PC-3 (cell line): Measurements from ENCODE around the gene TARBP1. TPM values are rescaled to one million over a fixed set of nuclear protein-coding genes. Genes with fewer than 3 reads are reported as not detected.

Source experiments
- ATAC-seq: fragments of 200-7000 bp; cut with Tn5 transposase; 2 replicates; pipeline ENCODE4 v1.9.1; 2020; ENCODE audit warnings: mild to moderate bottlenecking, moderate library complexity
- BruUV-seq: library from RNA; stranded (reverse); fragments of 400-500 nt; replicated peaks from 2 replicates; lab custom pipeline; 2021; lab: Mats Ljungman, UMichigan
- CTCF ChIA-PET: fragments of 300-600 bp; sonication (Branson Sonifier 250); formaldehyde crosslinking; loops from one replicate; lab custom pipeline; 2022; ENCODE audit warnings: antibody characterized with exemption; lab: Charles Lee
- POLR2A ChIA-PET: fragments of 300-600 bp; sonication (Branson Sonifier 250); formaldehyde crosslinking; loops from one replicate; lab custom pipeline; 2022; ENCODE audit warnings: antibody characterized with exemption; ENCODE audit not compliant: unreplicated experiment; lab: Charles Lee
- DNase-seq: peaks from one replicate; pipeline ENCODE4 v3.0.0-alpha.2; 2015
- H2AFZ ChIP-seq: fragments of 300-600 bp; sonication (generic); 2 replicates; pipeline ENCODE4 v1.6.0; 2016; ENCODE audit warnings: antibody characterized with exemption, low read length
- H3F3A ChIP-seq: fragments of 300-600 bp; sonication (generic); one replicate; pipeline ENCODE4 v1.6.0; 2017; ENCODE audit warnings: antibody characterized with exemption, low read length, control low read depth, mild to moderate bottlenecking; ENCODE audit not compliant: unreplicated experiment
- H3K27ac ChIP-seq: fragments of 300-600 bp; sonication (generic); 2 replicates; pipeline ENCODE4 v1.5.1; 2016; ENCODE audit warnings: mild to moderate bottlenecking, low read length
- H3K27me3 ChIP-seq: fragments of 300-600 bp; sonication (generic); 2 replicates; pipeline ENCODE4 v1.6.1; 2016; ENCODE audit warnings: low read length, mixed read lengths
- H3K36me3 ChIP-seq: fragments of 300-600 bp; sonication (generic); 2 replicates; pipeline ENCODE4 v1.6.1; 2016; ENCODE audit warnings: low read depth, mixed run types, low read length, mixed read lengths
- H3K4me1 ChIP-seq: fragments of 300-600 bp; sonication (generic); 2 replicates; pipeline ENCODE4 v1.5.1; 2016; ENCODE audit warnings: low read length; ENCODE audit not compliant: insufficient read depth
- H3K4me2 ChIP-seq: fragments of 300-600 bp; sonication (generic); 2 replicates; pipeline ENCODE4 v1.6.0; 2016; ENCODE audit warnings: low read length
- H3K4me3 ChIP-seq: fragments of 300-600 bp; sonication (generic); 2 replicates; pipeline ENCODE4 v1.5.1; 2016; ENCODE audit warnings: mild to moderate bottlenecking, low read length, mixed read lengths
- H3K79me2 ChIP-seq: fragments of 300-600 bp; sonication (generic); 2 replicates; pipeline ENCODE4 v1.6.1; 2017; ENCODE audit warnings: low read length, mixed read lengths
- H3K9ac ChIP-seq: fragments of 300-600 bp; sonication (generic); 2 replicates; pipeline ENCODE4 v1.6.0; 2016; ENCODE audit warnings: mild to moderate bottlenecking, low read length
- H3K9me2 ChIP-seq: fragments of 300-600 bp; sonication (generic); replicated peaks from 2 replicates; pipeline ENCODE4 v1.6.1; 2016; ENCODE audit warnings: mixed run types, low read length, mixed read lengths
- H3K9me3 ChIP-seq: fragments of 300-600 bp; sonication (generic); 2 replicates; pipeline ENCODE4 v1.6.1; 2016; ENCODE audit warnings: low read length, mixed read lengths
- H4K20me1 ChIP-seq: fragments of 300-600 bp; sonication (generic); 2 replicates; pipeline ENCODE4 v1.6.1; 2016; ENCODE audit warnings: low read length, mixed read lengths
- CTCF ChIP-seq: fragments of 300-600 bp; sonication (generic); conservative IDR thresholded peaks from 2 replicates; pipeline ENCODE4 v1.5.1; 2017; ENCODE audit warnings: antibody characterized with exemption, low read depth, mild to moderate bottlenecking, low read length
- EZH2 ChIP-seq: fragments of 300-600 bp; sonication (generic); IDR thresholded peaks from one replicate; pipeline ENCODE4 v1.6.1; 2017; ENCODE audit warnings: antibody characterized with exemption, mild to moderate bottlenecking, low read length; ENCODE audit not compliant: unreplicated experiment
- EZH2phosphoT487 ChIP-seq: fragments of 300-600 bp; sonication (generic); IDR thresholded peaks from 2 replicates; pipeline ENCODE4 v1.6.1; 2018; ENCODE audit warnings: mild to moderate bottlenecking, antibody characterized with exemption, low read length, borderline replicate concordance
- intact Hi-C: fragments of 100-400 bp; cut with micrococcal nuclease; formaldehyde crosslinking; loops from 2 replicates; pipeline ENCODE4 v1.9.0; 2023
- total RNA-seq: library from RNA; depleted of rRNA; stranded (reverse); fragments of >200 nt; gene quantifications from 2 replicates; pipeline ENCODE4 v1.2.3, GENCODE V29; 2014

The TARBP1 gene
- total RNA-seq, 1 experiment from 2014 or later: 15.1 TPM

GRCh38 chr1:234498448-234499118, 19.6 kb upstream of the TARBP1 start:
- ChIA-PET POLR2A (interaction anchor here (0.6 to 0.9 kb wide), 2 partner anchors 106 to 589 kb away, joined by 4 to 5 read pairs; no protein-coding TSS in a partner anchor), CTCF (interaction anchor here (0.6 to 1.1 kb wide), 3 partner anchors 101 to 595 kb away, joined by 3 to 7 read pairs (median 4); no protein-coding TSS in a partner anchor)
- Histone ChIP-seq H3K27ac (no peak overlapping the region), H3K9me3 (no peaks in the 10 kb centered on the region), H3K79me2 (no peaks in the 10 kb centered on the region), H4K20me1 (no peaks in the 10 kb centered on the region), H3K4me1 (peaks cover 47% of the 10 kb centered on the region), H3K4me3 (no peak overlapping the region), H3F3A (peaks cover 5% of the 10 kb centered on the region), H3K4me2 (no peak overlapping the region), H3K9ac (no peak overlapping the region), H3K36me3 (no peaks in the 10 kb centered on the region), H2AFZ (peak overlapping the region; percentile 86), H3K27me3 (no peaks in the 10 kb centered on the region), H3K9me2 (no peaks in the 10 kb centered on the region)
- TF ChIP-seq EZH2: no peak
- TF ChIP-seq EZH2phosphoT487: no peak
- TF ChIP-seq CTCF: no peak
- no peak for ATAC-seq
- BruUV-seq: no TSS peak
- DNase-seq: no peak
- intact Hi-C loops: loop anchor here (1.0 to 10.0 kb wide), 3 partner anchors 100 to 585 kb away; no protein-coding TSS in a partner anchor

GRCh38 chr1:234497589-234497988, 18.6 kb upstream of the TARBP1 start:
- ChIA-PET POLR2A (no interaction called here), CTCF (no interaction called here)
- no peak overlapping the region for H3K27ac ChIP-seq
- no peak overlapping the region for H3K4me3 ChIP-seq
- H3K4me1 ChIP-seq: peaks cover 47% of the 10 kb centered on the region
- H3K9me2 ChIP-seq: no peaks in the 10 kb centered on the region
- DNase-seq (no peak), ATAC-seq (no peak)
- H3K4me2 ChIP-seq: no peak overlapping the region
- H3K27me3 ChIP-seq: no peaks in the 10 kb centered on the region
- intact Hi-C loops: loop anchor here (10.0 kb wide), 1 partner anchor 497 kb away; no protein-coding TSS in a partner anchor
- no peak overlapping the region for H3K9ac ChIP-seq
- no peaks in the 10 kb centered on the region for H3K9me3 ChIP-seq
- peaks cover 5% of the 10 kb centered on the region for H3F3A ChIP-seq
- no peaks in the 10 kb centered on the region for H4K20me1 ChIP-seq
- no peak overlapping the region for H2AFZ ChIP-seq
- no peaks in the 10 kb centered on the region for H3K79me2 ChIP-seq
- no peaks in the 10 kb centered on the region for H3K36me3 ChIP-seq
- no TSS peak for BruUV-seq
- TF ChIP-seq EZH2phosphoT487: no peak
- TF ChIP-seq CTCF: no peak
- no peak for TF ChIP-seq EZH2
